ENCODE results near the gene FKBP15. TPM values are rescaled to one million over a fixed set of nuclear protein-coding genes. Genes with fewer than 3 reads are reported as not detected.

Gene FKBP15
- 17.5 and 27.3 TPM in 2 replicates for total RNA-seq

DNA sequence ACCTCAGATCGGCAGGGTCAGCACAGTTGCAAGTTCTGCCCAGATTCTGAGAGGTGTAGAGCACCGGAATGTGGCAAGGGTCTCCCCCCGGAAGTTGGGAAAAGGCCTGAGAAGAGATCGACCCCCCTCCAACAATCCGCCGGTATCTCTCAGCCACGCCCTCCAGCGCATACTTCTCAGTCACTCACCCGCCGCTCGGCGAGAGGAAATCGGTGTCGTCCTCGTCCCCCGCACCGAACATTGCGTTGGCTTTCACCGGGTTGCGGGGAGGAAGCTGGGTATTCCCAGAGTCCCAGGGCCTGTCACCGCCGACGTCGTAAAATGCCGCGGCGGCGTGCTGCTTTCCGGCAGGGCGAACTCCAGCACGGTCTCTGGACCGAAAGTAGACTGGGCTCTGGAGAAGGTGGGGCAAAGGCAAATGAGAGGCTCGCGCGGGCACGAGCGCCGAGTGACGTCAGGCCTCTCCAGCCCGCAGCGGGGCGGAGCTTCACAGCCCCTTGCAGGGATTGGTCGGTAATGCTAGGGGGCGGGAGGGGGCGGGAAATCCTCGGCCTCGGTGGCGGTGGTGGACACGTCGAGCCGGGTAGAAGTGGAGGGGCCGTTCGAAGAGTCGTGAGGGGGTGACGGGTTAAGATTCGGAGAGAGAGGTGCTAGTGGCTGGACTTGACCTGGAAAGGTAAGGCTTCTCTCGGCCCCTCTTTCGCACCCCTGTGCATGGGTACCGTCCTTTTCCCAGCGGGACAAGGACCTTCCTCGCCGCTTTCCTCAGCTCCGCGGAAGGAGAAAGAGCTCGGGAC, at the start of gene FKBP15, which contains the start of gene SLC31A1:
TSS of gene FKBP15 (minus strand) at position 275 of the 797 bp plus-strand sequence. CDS start at position 241, 34 bp downstream.
TSS of gene SLC31A1 (plus strand) at position 542 of the 797 bp plus-strand sequence. CDS start 34,605 bp downstream, outside the sequence.

DNA sequence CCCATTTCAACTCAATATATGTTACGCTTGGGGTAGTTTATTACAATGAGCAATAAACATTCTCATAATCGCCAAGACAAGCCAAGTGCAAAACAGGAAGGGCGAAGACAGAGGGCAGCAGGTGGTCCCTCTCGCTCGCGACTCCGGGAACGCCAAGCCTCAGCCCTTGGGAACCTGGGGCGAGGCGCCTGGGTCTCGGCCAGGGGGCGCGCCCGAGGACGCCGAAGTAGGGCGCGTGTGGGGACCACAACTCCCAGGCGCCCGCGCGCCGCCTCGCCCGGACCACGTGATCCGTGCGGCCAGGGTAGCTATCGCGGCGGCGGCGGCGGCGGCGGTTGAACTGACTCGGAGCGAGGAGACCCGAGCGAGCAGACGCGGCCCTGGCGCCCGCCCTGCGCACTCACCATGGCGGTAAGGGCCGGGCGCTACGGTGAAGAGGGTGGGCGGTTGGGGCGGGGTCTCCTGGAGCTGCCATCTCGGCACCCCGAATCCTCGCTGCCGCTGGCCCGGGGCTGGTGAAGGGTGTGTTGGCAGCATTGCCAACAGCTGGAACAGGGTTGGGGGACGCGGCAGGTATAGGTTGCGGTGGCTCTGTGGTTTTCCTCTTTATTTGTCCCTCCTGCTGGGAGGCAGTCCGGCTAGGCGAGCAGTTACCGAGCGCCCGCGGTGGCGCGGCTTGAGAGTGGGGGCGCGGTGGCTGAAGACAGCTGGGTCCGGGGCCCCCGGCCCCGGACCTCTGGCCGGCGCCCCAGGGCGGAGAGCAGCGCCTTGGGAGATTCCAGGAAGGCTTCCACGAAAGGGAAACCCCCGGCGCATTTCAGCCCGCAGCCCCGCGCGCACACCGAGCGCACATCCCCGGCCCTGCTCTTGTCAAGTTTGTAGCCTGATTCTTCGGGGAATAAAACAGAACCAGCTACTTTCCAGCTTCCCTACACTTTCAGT, 70.1 kb downstream of the FKBP15 start, which contains the start of gene SLC31A2:
TSS of gene SLC31A2 (plus strand) at position 338 of the 942 bp plus-strand sequence. CDS start at position 406, 68 bp downstream.

Other genes with a start within 250 kb of the FKBP15 start
- 1.2 and 2.2 TPM in 2 replicates for gene ZNF883, start 209.1 kb downstream of the FKBP15 start, total RNA-seq
- 2.5 and 3.1 TPM in 2 replicates for gene ZFP37, start 164.6 kb downstream of the FKBP15 start, total RNA-seq
- 15.4 and 21.6 TPM in 2 replicates for gene SLC31A2, start 70.3 kb downstream of the FKBP15 start, total RNA-seq
- gene SLC31A1, start 267 bp upstream of the FKBP15 start, total RNA-seq, result 27.8 and 37.9 TPM in 2 replicates
- 40.1 and 53.2 TPM in 2 replicates for gene CDC26, start 54.3 kb upstream of the FKBP15 start, total RNA-seq
- 23.9 and 46.6 TPM in 2 replicates for gene PRPF4, start 54.4 kb upstream of the FKBP15 start, total RNA-seq
- gene RNF183, start 82.1 kb upstream of the FKBP15 start, total RNA-seq, result 0.37 TPM in 1 of 2 replicates, not detected in the other
- gene WDR31, start 119.0 kb upstream of the FKBP15 start, total RNA-seq, result 1.3 and 2.7 TPM in 2 replicates
- gene BSPRY, start 128.3 kb upstream of the FKBP15 start, total RNA-seq, result not detected in 2 replicates
- 10.6 and 15.5 TPM in 2 replicates for gene HDHD3, start 155.7 kb upstream of the FKBP15 start, total RNA-seq
- gene ALAD, start 180.0 kb upstream of the FKBP15 start, total RNA-seq, result 17.7 and 24.2 TPM in 2 replicates
- 27.5 and 64.3 TPM in 2 replicates for gene POLE3, start 189.4 kb upstream of the FKBP15 start, total RNA-seq
- gene C9orf43, start 189.5 kb upstream of the FKBP15 start, total RNA-seq, result 0.25 and 0.77 TPM in 2 replicates
- 44.2 and 46.5 TPM in 2 replicates for gene RGS3, start 242.4 kb upstream of the FKBP15 start, total RNA-seq

All from uterine smooth muscle cell (primary cell).